ENCODE results near the gene GTF3C2. TPM values are rescaled to one million over a fixed set of nuclear protein-coding genes. Genes with fewer than 3 reads are reported as not detected.

GTF3C2 gene
- total and polyA plus RNA-seq, 8 donors = 45.2 to 71.7 (median 66.5) TPM

GRCh38 chr2:27298391-27299080, 58.0 kb downstream of the GTF3C2 start:
- no peak overlapping the region for H3K4me3 ChIP-seq
- H3K36me3 ChIP-seq = no peaks in the 10 kb centered on the region
- H3K27ac ChIP-seq = no peak overlapping the region
- no peak for TF ChIP-seq CTCF (IDR thresholded peaks at IDR 0.05)
- peaks cover 0 to 12% of the 10 kb centered on the region in 2 donors for H3K4me1 ChIP-seq
- peaks cover 0 to 6% of the 10 kb centered on the region in 2 donors for H3K27me3 ChIP-seq
- no peaks in the 10 kb centered on the region for H3K9me3 ChIP-seq
- intact Hi-C loops (cut with DNase I) = no loop called here
- DNase-seq (no peak), ATAC-seq (peak; percentile 56)

GRCh38 chr2:27297195-27297594, 59.4 kb downstream of the GTF3C2 start:
- no peak for TF ChIP-seq CTCF (IDR thresholded peaks at IDR 0.05)

GRCh38 chr2:27296481-27296880, 60.1 kb downstream of the GTF3C2 start:
- Histone ChIP-seq H3K27ac (no peak overlapping the region), H3K9me3 (no peaks in the 10 kb centered on the region), H3K36me3 (no peaks in the 10 kb centered on the region), H3K4me1 (no peaks in the 10 kb centered on the region), H3K27me3 (peaks cover 0 to 7% of the 10 kb centered on the region in 2 donors), H3K4me3 (no peak overlapping the region)
- no peak for DNase-seq
- intact Hi-C loops (cut with DNase I) = no loop called here
- ATAC-seq = no peak
- no peak for TF ChIP-seq CTCF (IDR thresholded peaks at IDR 0.05)

More at GRCh38 chr2:27297195-27297594, 59.4 kb downstream of the GTF3C2 start:
- H3K27ac ChIP-seq = no peak overlapping the region
- no peak overlapping the region for H3K4me3 ChIP-seq
- H3K4me1 ChIP-seq = no peaks in the 10 kb centered on the region
- DNase-seq (no peak), ATAC-seq (no peak)
- H3K27me3 ChIP-seq = peaks cover 0 to 7% of the 10 kb centered on the region in 2 donors
- intact Hi-C loops (cut with DNase I) = no loop called here
- no peaks in the 10 kb centered on the region for H3K9me3 ChIP-seq
- no peaks in the 10 kb centered on the region for H3K36me3 ChIP-seq

- no peak for DNase-seq
- no peak for TF ChIP-seq CTCF (IDR thresholded peaks at IDR 0.05)
- no peak for ATAC-seq
- Histone ChIP-seq H3K27ac (no peak overlapping the region), H3K4me1 (no peaks in the 10 kb centered on the region), H3K27me3 (peaks cover 0 to 18% of the 10 kb centered on the region in 2 donors), H3K9me3 (no peaks in the 10 kb centered on the region), H3K36me3 (no peaks in the 10 kb centered on the region), H3K4me3 (no peak overlapping the region)
- intact Hi-C loops (cut with DNase I) = no loop called here
Measured at GRCh38 chr2:27294928-27295327, 61.6 kb downstream of the GTF3C2 start.

GRCh38 chr2:27291865-27292264, 64.7 kb downstream of the GTF3C2 start:
- ATAC-seq = peak; percentile 38

More at GRCh38 chr2:27291865-27292264, 64.7 kb downstream of the GTF3C2 start:
- intact Hi-C loops (cut with DNase I) = no loop called here
- Histone ChIP-seq H3K9me3 (no peaks in the 10 kb centered on the region), H3K27ac (no peak overlapping the region), H3K36me3 (no peaks in the 10 kb centered on the region), H3K27me3 (peaks cover 0 to 24% of the 10 kb centered on the region in 2 donors), H3K4me3 (no peak overlapping the region), H3K4me1 (no peaks in the 10 kb centered on the region)
- no peak for TF ChIP-seq CTCF (IDR thresholded peaks at IDR 0.05)
- DNase-seq = no peak

Measured in left lung (tissue), 10 donors.